ENCODE measurements around the gene TMEM234. TPM values are rescaled to one million over a fixed set of nuclear protein-coding genes. Genes with fewer than 3 reads are reported as not detected.

The TMEM234 gene
- total and polyA plus RNA-seq, 2 of the 4 experiments (the other 2 are of a cell fraction), result 10.8 to 22.7 TPM

DNA sequence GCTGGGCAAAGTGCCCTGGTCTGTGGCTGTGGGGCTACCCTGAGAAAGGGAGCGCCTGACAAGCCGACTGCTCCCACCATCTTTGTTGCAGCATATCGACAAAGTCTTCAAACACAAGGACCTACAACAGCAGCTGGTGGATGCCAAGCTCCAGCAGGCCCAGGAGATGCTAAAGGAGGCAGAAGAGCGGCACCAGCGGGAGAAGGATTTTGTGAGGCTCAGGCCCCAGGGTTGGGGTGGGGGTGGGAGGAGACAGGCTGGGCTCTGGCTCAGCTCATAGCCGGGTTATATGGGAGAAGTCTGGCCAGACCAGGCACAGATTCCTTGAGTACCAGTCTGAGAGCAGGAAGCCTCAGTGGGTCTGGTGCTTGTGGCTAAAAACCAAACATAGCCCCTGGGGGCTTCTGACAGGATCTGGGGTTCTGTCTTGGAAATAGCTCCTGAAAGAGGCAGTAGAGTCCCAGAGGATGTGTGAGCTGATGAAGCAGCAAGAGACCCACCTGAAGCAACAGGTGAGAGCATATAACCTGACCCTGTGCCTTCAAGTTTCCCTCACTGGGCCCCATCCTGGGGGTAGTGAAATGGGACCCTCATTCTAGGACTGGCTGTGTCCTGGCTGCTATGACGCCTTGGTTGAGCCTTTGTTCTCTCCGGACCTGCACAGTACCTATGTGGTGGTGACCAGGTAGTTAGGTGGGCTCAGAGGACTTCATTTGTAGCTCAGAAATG lies 29.8 kb downstream of the TMEM234 start:
- Histone ChIP-seq H3K9me1 (ENCODE audit: insufficient read depth, low read length) (peaks cover 8% of the 10 kb centered on the region; the same call in 1 of the 2 replicates), H3K18ac (ENCODE audit: low read depth, low read length) (no peak overlapping the region), H2AFZ (replicated peaks; ENCODE audit: low read length, poor library complexity) (no peak overlapping the region), H4K8ac (ENCODE audit: low read depth in 2 of 2, low read length in 2 of 2) (no peak overlapping the region), H4K20me1 (ENCODE audit: insufficient read depth, low read length) (peaks cover 35% of the 10 kb centered on the region), H3K4me1 (ENCODE audit: control insufficient read depth, insufficient read depth, low read length) (peaks cover 14% of the 10 kb centered on the region), H4K5ac (ENCODE audit: low read depth, low read length) (no peak overlapping the region), H3K27ac (ENCODE audit: insufficient read depth, low read length) (no peak overlapping the region), H2AK9ac (replicated peaks; ENCODE audit: low read depth, low read length, poor library complexity) (no peak overlapping the region), H2BK5ac (ENCODE audit: low read depth, low read length, poor library complexity, severe bottlenecking) (no peak overlapping the region), H3K27me3 (ENCODE audit: control insufficient read depth, insufficient read depth, low read length) (no peaks in the 10 kb centered on the region), H2BK20ac (ENCODE audit: low read depth, low read length) (no peak overlapping the region), H4K91ac (ENCODE audit: insufficient read depth, low read depth, low read length) (no peak overlapping the region), H3K56ac (ENCODE audit: extremely low read depth, insufficient read depth, low read length) (no peak overlapping the region), H2AK5ac (ENCODE audit: low read depth, low read length) (no peak overlapping the region), H3K36me3 (ENCODE audit: control insufficient read depth, insufficient read depth, low read length) (peaks cover 92% of the 10 kb centered on the region), H3K4me3 (ENCODE audit: insufficient read depth, low read depth, low read length) (no peak overlapping the region), H2BK15ac (ENCODE audit: low read depth, low read length) (no peak overlapping the region), H3K14ac (replicated peaks; ENCODE audit: low read depth, low read length) (no peak overlapping the region), H3K79me1 (ENCODE audit: low read depth in 1 of 2, low read length in 2 of 2) (peaks cover 31 to 75% of the 10 kb centered on the region in 2 experiments), H3K9ac (ENCODE audit: low read depth, low read length) (no peak overlapping the region), H3K4ac (ENCODE audit: low read depth, low read length) (no peak overlapping the region), H3K4me2 (ENCODE audit: low read depth, low read length) (no peak overlapping the region), H3K23ac (ENCODE audit: low read depth, low read length) (no peak overlapping the region), H2BK120ac (ENCODE audit: low read depth, low read length) (no peak overlapping the region), H3K9me3 (ENCODE audit: control insufficient read depth, insufficient read depth, low read length) (no peaks in the 10 kb centered on the region)
- CTCF ChIA-PET, result no interaction called here
- DNase-seq, result no peak
- in situ Hi-C loops (cut with MboI; ENCODE audit: low sequenced_read_pairs), result no loop called here
- ATAC-seq (ENCODE audit: low read depth), result no peak
- intact Hi-C loops (cut with micrococcal nuclease), result no loop called here
- POLR2A ChIA-PET (ENCODE audit: unreplicated experiment), result interaction anchor here (0.8 kb wide), 1 partner anchor 10 kb away, joined by 3 read pairs; no protein-coding TSS in a partner anchor
- dilution Hi-C loops (cut with HindIII; ENCODE audit: low sequenced_read_pairs, unreplicated experiment), result no loop called here
- WGBS, 2 experiments (ENCODE audit: extremely low coverage in 2 of 2, insufficient read length in 1 of 2), result 96% methylated on average over 3 of the region's 8 CpGs; no CpG with 5 or more reads in 1 of the 2 experiments
- TF ChIP-seq CEBPB (IDR thresholded peaks at IDR 0.05; ENCODE audit: low read depth, low read length), result no peak
- TF ChIP-seq MXI1 (IDR thresholded peaks at IDR 0.05; ENCODE audit: borderline replicate concordance, low read depth, low read length), result no peak
- no peak for TF ChIP-seq ELK1 (IDR thresholded peaks at IDR 0.05; ENCODE audit: borderline replicate concordance, low read depth, low read length)
- TF ChIP-seq CHD1 (IDR thresholded peaks at IDR 0.05; ENCODE audit: low read depth, low read length), result no peak
- no peak for TF ChIP-seq SMC3 (IDR thresholded peaks at IDR 0.05; ENCODE audit: low read depth, low read length)
- TF ChIP-seq USF2 (IDR thresholded peaks at IDR 0.05; ENCODE audit: low read depth, low read length), result no peak
- TF ChIP-seq FOS (IDR thresholded peaks at IDR 0.05; ENCODE audit: low read depth, low read length), result no peak
- no peak for TF ChIP-seq RAD21 (IDR thresholded peaks at IDR 0.05; ENCODE audit: low read length)
- TF ChIP-seq BHLHE40 (IDR thresholded peaks at IDR 0.05; ENCODE audit: low read depth, low read length), result no peak
- BruUV-seq (replicated peaks), result no TSS peak
